HG03439 (cell line): ENCODE measurements around the gene LDLRAD4.
"Not testable (repeated sequence)": the region's sequence is repeated elsewhere in the genome, so short reads cannot be mapped to it uniquely, and the experiment has no call there.

Experiments used
- ATAC-seq: cut with Tn5 transposase; IDR thresholded peaks from one replicate; pipeline ENCODE4 v1.9.1; 2021; ENCODE audit warnings: mild to moderate bottlenecking, moderate library complexity; ENCODE audit not compliant: unreplicated experiment

LDLRAD4 gene

GRCh38 chr18:13324880-13325279, 106.3 kb downstream of the LDLRAD4 start:
- no peak for ATAC-seq

- no peak for ATAC-seq
These were observed 109.7 kb downstream of the LDLRAD4 start for GRCh38 chr18:13328213-13328612.

GRCh38 chr18:13330996-13331395, 112.4 kb downstream of the LDLRAD4 start:
- ATAC-seq: no peak

- ATAC-seq: no peak
These were observed 113.3 kb downstream of the LDLRAD4 start for GRCh38 chr18:13331846-13332245.

DNA sequence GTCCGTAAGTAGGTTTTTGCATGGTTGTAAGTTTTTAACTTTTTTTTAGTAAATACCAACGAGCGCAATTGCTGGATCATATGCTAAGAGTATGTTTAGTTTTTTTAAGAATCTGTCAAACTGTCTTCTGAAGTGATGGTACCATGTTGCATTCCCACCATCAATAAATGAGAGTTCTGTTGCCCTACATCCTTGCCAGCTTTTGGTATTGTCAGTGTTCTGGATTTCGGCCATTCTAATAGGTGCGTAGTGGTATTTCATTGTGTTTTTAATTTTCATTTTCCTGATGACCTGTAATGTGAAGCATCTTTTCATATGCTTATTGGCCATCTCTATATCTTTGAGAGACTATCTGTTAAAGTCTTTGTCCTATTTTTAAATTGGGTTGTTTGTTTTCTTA, 114.3 kb downstream of the LDLRAD4 start:
- no peak for ATAC-seq

GRCh38 chr18:13335903-13336302, 117.3 kb downstream of the LDLRAD4 start:
- no peak for ATAC-seq

GRCh38 chr18:13336841-13337240, 118.3 kb downstream of the LDLRAD4 start:
- ATAC-seq: no peak

GRCh38 chr18:13337369-13337768, 118.8 kb downstream of the LDLRAD4 start:
- no peak for ATAC-seq

- no peak for ATAC-seq
These were observed 119.8 kb downstream of the LDLRAD4 start for GRCh38 chr18:13338318-13338717.

GRCh38 chr18:13339653-13340052, 121.1 kb downstream of the LDLRAD4 start:
- ATAC-seq: no peak

DNA sequence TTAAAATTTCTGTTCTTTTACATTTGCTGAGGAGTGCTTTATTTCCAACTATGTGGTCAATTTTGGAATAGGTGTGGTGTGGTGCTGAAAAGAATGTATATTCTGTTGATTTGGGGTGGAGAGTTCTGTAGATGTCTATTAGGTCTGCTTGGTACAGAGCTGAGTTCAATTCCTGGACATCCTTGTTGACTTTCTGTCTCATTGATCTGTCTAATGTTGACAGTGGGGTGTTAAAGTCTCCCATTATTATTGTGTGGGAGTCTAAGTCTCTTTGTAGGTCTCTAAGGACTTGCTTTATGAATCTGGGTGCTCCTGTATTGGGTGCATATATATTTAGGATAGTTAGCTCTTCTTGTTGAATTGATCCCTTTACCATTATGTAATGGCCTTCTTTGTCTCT, 127.9 kb downstream of the LDLRAD4 start:
- not testable (repeated sequence) for ATAC-seq

GRCh38 chr18:13353084-13353823, 134.7 kb downstream of the LDLRAD4 start:
- no peak for ATAC-seq

- no peak for ATAC-seq
These were observed 135.8 kb downstream of the LDLRAD4 start for GRCh38 chr18:13354402-13354801.

GRCh38 chr18:13356032-13356431, 137.5 kb downstream of the LDLRAD4 start:
- ATAC-seq: no peak

DNA sequence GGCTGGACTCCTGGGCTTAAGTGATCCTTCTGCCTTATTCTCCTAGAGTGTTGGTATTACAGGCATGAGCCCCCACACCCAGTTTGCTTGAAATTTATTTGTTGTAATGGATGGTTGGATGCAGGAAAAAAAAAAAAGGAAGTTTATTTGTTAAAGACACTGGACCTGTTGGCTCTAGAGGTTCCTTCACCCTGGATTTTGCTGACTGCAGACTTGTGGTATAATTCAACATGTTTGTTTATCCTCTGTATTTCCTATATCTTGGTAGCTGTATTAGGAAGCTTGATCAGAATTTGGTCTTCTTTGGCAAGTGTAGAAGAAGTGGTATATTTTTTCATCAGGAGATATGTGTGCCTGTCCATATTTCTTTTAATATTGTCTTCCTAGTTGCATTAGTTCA, 138.7 kb downstream of the LDLRAD4 start:
- ATAC-seq: no peak

DNA sequence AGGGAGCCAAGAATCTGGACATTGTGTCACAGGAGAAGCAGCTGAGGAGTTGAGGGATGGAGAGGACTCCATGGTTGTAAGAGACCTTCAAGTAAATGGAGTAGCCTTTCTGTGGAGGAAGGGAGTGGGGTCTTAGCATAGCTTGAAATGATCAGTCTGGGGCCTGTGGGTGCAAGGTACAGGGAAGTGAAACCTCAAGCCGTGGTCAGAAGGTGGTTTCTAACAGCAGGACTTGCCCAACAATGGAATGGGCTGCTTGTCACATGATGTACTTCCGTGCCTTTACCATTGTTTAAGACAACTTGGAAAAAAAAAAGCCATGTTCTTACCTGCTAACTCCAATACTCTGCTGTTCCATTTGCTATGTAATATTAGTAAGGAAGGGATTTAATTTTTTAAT, 140.7 kb downstream of the LDLRAD4 start:
- no peak for ATAC-seq

DNA sequence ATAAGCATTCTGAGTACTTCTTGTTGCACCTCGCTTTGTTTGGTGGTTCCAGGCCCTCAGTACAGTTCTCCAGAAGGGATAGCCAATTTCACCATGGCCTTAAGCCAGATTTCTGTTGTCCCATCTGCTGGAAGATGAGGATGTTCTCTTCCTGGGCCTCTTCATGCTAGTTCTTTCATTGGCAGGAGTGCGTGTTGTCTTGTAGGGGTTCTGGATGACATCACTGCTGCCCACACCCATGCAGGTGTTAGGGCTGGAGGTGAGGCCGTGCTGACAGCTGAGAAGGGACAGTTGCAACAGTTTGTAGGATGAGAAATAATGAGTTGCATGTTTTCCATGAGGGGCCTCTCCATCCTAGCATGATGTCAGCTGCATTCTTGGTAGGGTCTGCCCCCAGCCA, 142.9 kb downstream of the LDLRAD4 start:
- no peak for ATAC-seq

- ATAC-seq: no peak
These were observed 143.5 kb downstream of the LDLRAD4 start for GRCh38 chr18:13362051-13362450.

DNA sequence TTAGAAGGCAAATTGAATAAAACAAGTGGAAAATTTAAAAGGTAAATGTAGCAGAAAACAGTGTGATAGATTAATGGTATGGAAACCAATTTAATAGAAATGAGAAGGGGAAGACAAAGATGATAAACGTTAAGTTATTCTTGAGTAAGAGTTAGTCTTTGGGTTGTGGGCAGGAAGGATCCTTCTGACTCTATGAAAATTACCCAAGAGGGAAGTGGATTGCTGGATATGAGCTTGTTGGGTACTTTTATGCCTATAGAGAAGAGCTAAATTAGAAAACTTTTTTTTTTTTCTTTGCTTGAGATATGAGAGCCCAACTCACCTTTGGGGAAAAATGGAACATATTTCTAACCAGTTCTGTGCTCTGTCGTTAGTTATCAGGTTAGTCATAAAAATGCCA, 144.0 kb downstream of the LDLRAD4 start:
- no peak for ATAC-seq

DNA sequence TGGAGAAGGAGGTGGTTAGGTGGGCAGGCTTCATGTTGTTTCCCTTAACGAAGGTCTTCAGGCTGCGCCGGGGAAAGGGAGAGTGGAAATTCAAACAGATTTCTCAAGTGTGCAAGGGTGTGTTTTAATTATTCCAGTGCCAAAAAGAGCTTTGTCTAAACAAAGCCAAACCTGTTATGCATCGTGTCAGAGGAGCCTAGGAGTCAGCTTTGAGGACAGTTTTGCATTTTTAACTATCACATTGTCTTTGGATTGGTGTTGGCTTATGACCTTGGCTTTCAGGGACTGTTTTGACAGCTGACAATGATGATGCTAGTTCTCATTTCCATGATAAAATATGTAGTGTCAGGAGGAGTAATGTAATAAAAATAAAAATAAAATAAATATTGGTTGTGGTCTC, 144.8 kb downstream of the LDLRAD4 start:
- no peak for ATAC-seq

DNA sequence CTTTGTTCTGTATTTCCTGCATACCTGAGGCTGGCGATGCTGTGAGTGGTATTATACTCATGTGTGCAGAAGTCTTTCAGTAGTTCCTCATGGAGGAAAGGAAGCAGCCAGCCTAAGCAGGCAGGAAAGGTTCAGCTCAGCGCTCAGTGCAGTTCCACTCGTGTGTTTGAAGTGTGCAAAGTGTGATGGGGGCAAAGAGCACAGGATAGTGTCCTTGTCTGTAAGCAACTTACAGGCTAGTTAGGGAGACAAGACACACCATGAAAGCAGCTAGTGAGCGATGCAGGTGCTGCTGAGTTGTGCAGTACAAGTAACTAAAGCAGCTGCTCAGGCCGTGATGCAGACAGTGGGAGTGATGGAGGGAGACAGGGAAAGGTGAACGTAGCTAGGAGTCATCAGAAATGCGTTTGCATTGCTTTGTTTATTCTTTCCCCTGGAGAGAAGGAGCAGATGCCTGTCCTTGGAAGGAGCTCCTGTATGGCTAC, 146.2 kb downstream of the LDLRAD4 start:
- no peak for ATAC-seq

- ATAC-seq: no peak
These were observed 147.6 kb downstream of the LDLRAD4 start for GRCh38 chr18:13366131-13366530.

GRCh38 chr18:13366541-13366940, 148.0 kb downstream of the LDLRAD4 start:
- ATAC-seq: no peak
